PC-9 (cell line): ENCODE results near the gene CLCN6. TPM values are rescaled to one million over a fixed set of nuclear protein-coding genes. Genes with fewer than 3 reads are reported as not detected.

Source experiments
- BruUV-seq: library from RNA; stranded (reverse); fragments of 400-500 nt; replicated peaks from 2 replicates; lab custom pipeline; 2021; lab: Mats Ljungman, UMichigan
- CTCF ChIA-PET: fragments of 300-600 bp; sonication (Branson Sonifier 250); formaldehyde crosslinking; loops from one replicate; lab custom pipeline; 2022; ENCODE audit warnings: antibody characterized with exemption; lab: Charles Lee
- POLR2A ChIA-PET: fragments of 300-600 bp; sonication (Branson Sonifier 250); formaldehyde crosslinking; loops from one replicate; lab custom pipeline; 2022; ENCODE audit warnings: antibody characterized with exemption; ENCODE audit not compliant: unreplicated experiment; lab: Charles Lee
- DNase-seq, 2 experiments: peaks; one replicate each; pipeline versions ENCODE4 v3.0.0 to v3.0.0-alpha.2; 2015 to 2022; ENCODE audit warnings: mixed read lengths in 1 of 2
- H2AFZ ChIP-seq: fragments of 200-600 bp; sonication (generic); 2 replicates; pipeline ENCODE4 v1.8.1; 2017; ENCODE audit warnings: antibody characterized with exemption
- H3F3A ChIP-seq: fragments of 200-600 bp; sonication (generic); 2 replicates; pipeline ENCODE4 v1.8.1; 2017; ENCODE audit warnings: antibody characterized with exemption, mild to moderate bottlenecking, low read depth; ENCODE audit not compliant: insufficient read depth
- H3K27ac ChIP-seq: fragments of 200-600 bp; sonication (generic); 2 replicates; pipeline ENCODE4 v1.6.1; 2016; ENCODE audit warnings: mixed run types
- H3K27me3 ChIP-seq: fragments of 200-600 bp; sonication (generic); 2 replicates; pipeline ENCODE4 v1.6.1; 2016; ENCODE audit warnings: low read depth, mixed run types; ENCODE audit not compliant: insufficient read depth
- H3K36me3 ChIP-seq: fragments of 200-600 bp; sonication (generic); 2 replicates; pipeline ENCODE4 v1.6.1; 2016; ENCODE audit warnings: low read depth, mixed run types
- H3K4me1 ChIP-seq: fragments of 200-600 bp; sonication (generic); replicated peaks from 2 replicates; pipeline ENCODE4 v1.6.1; 2016; ENCODE audit warnings: mixed run types; ENCODE audit not compliant: insufficient read depth
- H3K4me2 ChIP-seq: fragments of 200-600 bp; sonication (generic); 2 replicates; pipeline ENCODE4 v1.6.1; 2017; ENCODE audit warnings: mixed run types
- H3K4me3 ChIP-seq: fragments of 200-600 bp; sonication (generic); 2 replicates; pipeline ENCODE4 v1.6.1; 2016; ENCODE audit warnings: mixed run types
- H3K79me2 ChIP-seq: fragments of 200-600 bp; sonication (generic); 2 replicates; pipeline ENCODE4 v1.6.1; 2017; ENCODE audit warnings: low read depth, mixed run types
- H3K9me2 ChIP-seq: fragments of 200-600 bp; sonication (generic); 2 replicates; pipeline ENCODE4 v1.8.1; 2017; ENCODE audit warnings: mild to moderate bottlenecking; ENCODE audit not compliant: insufficient read depth
- H3K9me3 ChIP-seq: fragments of 200-600 bp; sonication (generic); 2 replicates; pipeline ENCODE4 v1.8.1; 2016; ENCODE audit warnings: low read depth; ENCODE audit not compliant: insufficient read depth
- H4K20me1 ChIP-seq: fragments of 200-600 bp; sonication (generic); 2 replicates; pipeline ENCODE4 v1.8.1; 2017; ENCODE audit not compliant: insufficient read depth
- CTCF ChIP-seq: fragments of 200-600 bp; sonication (generic); conservative IDR thresholded peaks from 2 replicates; pipeline ENCODE4 v1.6.1; 2017; ENCODE audit warnings: mixed run types, antibody characterized with exemption, mild to moderate bottlenecking, moderate library complexity
- EZH2 ChIP-seq: fragments of 200-600 bp; sonication (generic); IDR thresholded peaks from 2 replicates; pipeline ENCODE4 v1.8.0; 2017; ENCODE audit warnings: antibody characterized with exemption, low read depth
- intact Hi-C: fragments of 100-400 bp; cut with micrococcal nuclease; formaldehyde crosslinking; loops from one replicate; pipeline ENCODE4 v1.10.0; 2022; ENCODE audit not compliant: unreplicated experiment
- total RNA-seq: library from RNA; stranded (reverse); gene quantifications from 2 replicates; pipeline ENCODE4 v1.2.3, GENCODE V29; 2021

Gene CLCN6
- total RNA-seq, 1 experiment from 2014 or later: 16.7 TPM

GRCh38 chr1:11806307-11806936 is 431 bp downstream of the CLCN6 start:
- Histone ChIP-seq H3K36me3 (no peaks in the 10 kb centered on the region), H4K20me1 (no peaks in the 10 kb centered on the region), H3K27ac (peak overlapping the region; percentile 60), H3F3A (peaks cover 8% of the 10 kb centered on the region; the same call in 1 of the 2 replicates), H3K4me2 (peak overlapping the region; percentile 91), H2AFZ (peak overlapping the region; percentile 85), H3K4me3 (peak overlapping the region; percentile 76), H3K9me2 (no peaks in the 10 kb centered on the region), H3K9me3 (no peaks in the 10 kb centered on the region), H3K4me1 (peaks cover 27% of the 10 kb centered on the region; the same call in 1 of the 2 replicates), H3K27me3 (no peaks in the 10 kb centered on the region), H3K79me2 (peaks cover 29% of the 10 kb centered on the region)
- CTCF ChIA-PET: interaction anchor here (0.6 to 0.9 kb wide), 2 partner anchors 15 to 148 kb away, joined by 4 read pairs; no protein-coding TSS in a partner anchor
- POLR2A ChIA-PET: interaction anchor here (0.6 to 0.7 kb wide), 3 partner anchors 19 to 210 kb away, joined by 3 to 14 read pairs (median 5); no protein-coding TSS in a partner anchor
- no peak for TF ChIP-seq EZH2
- TF ChIP-seq CTCF: no peak
- TSS peak; percentile 69 for BruUV-seq
- no peak for DNase-seq
- intact Hi-C loops: loop anchor here (1.0 to 5.0 kb wide), 4 partner anchors 15 to 534 kb away; partner anchors contain the start of genes AGTRAP, FBXO6 and UBIAD1

GRCh38 chr1:11807133-11807532 is 1.1 kb downstream of the CLCN6 start:
- intact Hi-C loops: loop anchor here (5.0 kb wide), 3 partner anchors 70 to 535 kb away; partner anchors contain the start of genes AGTRAP, FBXO6 and UBIAD1
- DNase-seq: no peak
- H3K27me3 ChIP-seq: no peaks in the 10 kb centered on the region
- CTCF ChIA-PET: interaction anchor here (0.6 to 0.9 kb wide), 2 partner anchors 15 to 147 kb away, joined by 4 read pairs; no protein-coding TSS in a partner anchor
- no peaks in the 10 kb centered on the region for H3K36me3 ChIP-seq
- H3K27ac ChIP-seq: peak overlapping the region; percentile 60; the same call in 1 of the 2 replicates
- no peaks in the 10 kb centered on the region for H3K9me2 ChIP-seq
- no TSS peak for BruUV-seq
- H3K79me2 ChIP-seq: peaks cover 29% of the 10 kb centered on the region
- TF ChIP-seq EZH2 (no peak), CTCF (no peak)
- H4K20me1 ChIP-seq: no peaks in the 10 kb centered on the region
- peaks cover 8% of the 10 kb centered on the region; the same call in 1 of the 2 replicates for H3F3A ChIP-seq
- peaks cover 27% of the 10 kb centered on the region; the same call in 1 of the 2 replicates for H3K4me1 ChIP-seq
- peak overlapping the region; percentile 91 for H3K4me2 ChIP-seq
- POLR2A ChIA-PET: interaction anchor here (0.6 to 0.7 kb wide), 2 partner anchors 25 to 209 kb away, joined by 3 to 14 read pairs; no protein-coding TSS in a partner anchor
- H3K9me3 ChIP-seq: no peaks in the 10 kb centered on the region
- peak overlapping the region; percentile 76 for H3K4me3 ChIP-seq
- H2AFZ ChIP-seq: no peak overlapping the region

- intact Hi-C loops: no loop called here
- H3K27ac ChIP-seq: no peak overlapping the region
- DNase-seq: no peak
- ChIA-PET CTCF (no interaction called here), POLR2A (no interaction called here)
- no peaks in the 10 kb centered on the region for H3F3A ChIP-seq
- no peak overlapping the region for H2AFZ ChIP-seq
- no peak overlapping the region for H3K4me3 ChIP-seq
- H3K9me2 ChIP-seq: no peaks in the 10 kb centered on the region
- 0 out of 2 replicates have a peak, but pooled peaks cover 2% of the 10 kb centered on the region for H3K4me1 ChIP-seq
- H3K4me2 ChIP-seq: no peak overlapping the region
- H3K27me3 ChIP-seq: no peaks in the 10 kb centered on the region
- no peaks in the 10 kb centered on the region for H4K20me1 ChIP-seq
- peaks cover 13% of the 10 kb centered on the region for H3K79me2 ChIP-seq
- no TSS peak for BruUV-seq
- no peaks in the 10 kb centered on the region for H3K36me3 ChIP-seq
- no peaks in the 10 kb centered on the region for H3K9me3 ChIP-seq
- no peak for TF ChIP-seq EZH2
- TF ChIP-seq CTCF: no peak
These were observed 7.0 kb downstream of the CLCN6 start for GRCh38 chr1:11813021-11813420.
